HEK293T (cell line): ENCODE data around the gene USF1.

ENCODE experiments used
- CTCF ChIA-PET: fragments of 350-600 bp; formaldehyde crosslinking; extraction: SDS; loops from one replicate; lab custom pipeline; 2021; ENCODE audit warnings: antibody characterized with exemption, inconsistent platforms; lab: Yijun Ruan, JAX
- POLR2A ChIA-PET: fragments of 350-600 bp; formaldehyde crosslinking; extraction: SDS; loops from one replicate; lab custom pipeline; 2020; ENCODE audit warnings: antibody characterized with exemption, inconsistent platforms; lab: Yijun Ruan, JAX
- DNase-seq: peaks from one replicate; pipeline ENCODE4 v3.0.0; 2012; ENCODE audit warnings: mixed read lengths; ENCODE audit errors: extremely low spot score
- ARNT ChIP-seq: fragments of 450-650 bp; IDR thresholded peaks from 2 replicates; pipeline ENCODE4 v1.6.1; 2017; ENCODE audit warnings: mild to moderate bottlenecking
- BHLHE40 ChIP-seq: fragments of 450-650 bp; IDR thresholded peaks from 2 replicates; pipeline ENCODE4 v1.6.1; 2016; ENCODE audit warnings: mild to moderate bottlenecking, moderate library complexity, borderline replicate concordance
- CTBP1 ChIP-seq: fragments of 450-650 bp; IDR thresholded peaks from 2 replicates; pipeline ENCODE4 v1.6.1; 2016; ENCODE audit warnings: borderline replicate concordance
- ELF4 ChIP-seq: fragments of 450-650 bp; IDR thresholded peaks from 2 replicates; pipeline ENCODE4 v1.6.1; 2017; ENCODE audit warnings: antibody characterized with exemption
- FOXA1 ChIP-seq: fragments of 450-650 bp; IDR thresholded peaks from 2 replicates; pipeline ENCODE4 v1.6.1; 2016; ENCODE audit warnings: mild to moderate bottlenecking
- FOXK2 ChIP-seq: fragments of 450-650 bp; IDR thresholded peaks from 2 replicates; pipeline ENCODE4 v1.6.1; 2016; ENCODE audit warnings: mild to moderate bottlenecking
- FOXM1 ChIP-seq: fragments of 450-650 bp; IDR thresholded peaks from 2 replicates; pipeline ENCODE4 v1.6.1; 2017; ENCODE audit warnings: mild to moderate bottlenecking, borderline replicate concordance
- HDGF ChIP-seq: fragments of 450-650 bp; IDR thresholded peaks from 2 replicates; pipeline ENCODE4 v1.6.1; 2017; ENCODE audit warnings: antibody characterized with exemption, borderline replicate concordance
- L3MBTL2 ChIP-seq: fragments of 450-650 bp; conservative IDR thresholded peaks from 2 replicates; pipeline ENCODE4 v1.6.1; 2016; ENCODE audit warnings: mild to moderate bottlenecking
- LEF1 ChIP-seq: fragments of 450-650 bp; IDR thresholded peaks from 2 replicates; pipeline ENCODE4 v1.6.1; 2017; ENCODE audit warnings: mild to moderate bottlenecking, borderline replicate concordance
- NFRKB ChIP-seq: fragments of 450-650 bp; IDR thresholded peaks from 2 replicates; pipeline ENCODE4 v1.6.1; 2016; ENCODE audit warnings: mild to moderate bottlenecking, moderate library complexity
- SP1 ChIP-seq: fragments of 450-650 bp; IDR thresholded peaks from 2 replicates; pipeline ENCODE4 v1.6.1; 2017
- SUZ12 ChIP-seq: fragments of 450-650 bp; IDR thresholded peaks from 2 replicates; pipeline ENCODE4 v1.6.1; 2016; ENCODE audit warnings: mild to moderate bottlenecking
- TARDBP ChIP-seq: fragments of 450-650 bp; IDR thresholded peaks from 2 replicates; pipeline ENCODE4 v1.6.1; 2016
- ZNF384 ChIP-seq: fragments of 450-650 bp; IDR thresholded peaks from 2 replicates; pipeline ENCODE4 v1.6.1; 2016
- TF ChIP-seq, protein P1 (sequence below): fragments of 450-650 bp; IDR thresholded peaks from 2 replicates; pipeline ENCODE4 v1.6.1; 2016

Gene USF1

DNA sequence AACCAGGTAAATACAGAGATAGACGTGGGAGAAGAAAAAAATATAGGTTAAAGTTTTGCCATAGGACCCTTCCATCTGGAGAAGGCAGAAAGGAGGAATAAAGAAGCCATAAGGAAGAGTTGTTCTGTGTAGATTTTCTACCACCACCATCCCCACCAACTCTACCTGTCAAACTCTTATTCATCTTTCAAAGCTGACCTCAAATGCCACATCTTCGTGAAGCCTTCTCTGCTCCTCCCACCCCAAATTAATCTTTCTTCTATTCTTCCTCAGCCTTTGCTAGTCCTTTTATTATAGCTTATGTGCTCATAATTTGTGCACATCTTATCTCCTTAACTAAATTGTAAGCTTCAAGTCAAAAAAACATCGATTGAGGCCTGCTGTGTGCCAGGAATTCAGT is 44.8 kb upstream of the USF1 start:
- TF ChIP-seq ZNF384 = no peak
- TF ChIP-seq ARNT = no peak
- TF ChIP-seq ELF4 = no peak
- no peak for TF ChIP-seq FOXK2
- no peak for TF ChIP-seq SP1
- no peak for TF ChIP-seq FOXA1
- no peak for TF ChIP-seq FOXM1
- TF ChIP-seq HDGF = no peak
- no peak for TF ChIP-seq LEF1
- no peak for TF ChIP-seq TARDBP
- TF ChIP-seq L3MBTL2 = no peak
- TF ChIP-seq, protein P1, sequence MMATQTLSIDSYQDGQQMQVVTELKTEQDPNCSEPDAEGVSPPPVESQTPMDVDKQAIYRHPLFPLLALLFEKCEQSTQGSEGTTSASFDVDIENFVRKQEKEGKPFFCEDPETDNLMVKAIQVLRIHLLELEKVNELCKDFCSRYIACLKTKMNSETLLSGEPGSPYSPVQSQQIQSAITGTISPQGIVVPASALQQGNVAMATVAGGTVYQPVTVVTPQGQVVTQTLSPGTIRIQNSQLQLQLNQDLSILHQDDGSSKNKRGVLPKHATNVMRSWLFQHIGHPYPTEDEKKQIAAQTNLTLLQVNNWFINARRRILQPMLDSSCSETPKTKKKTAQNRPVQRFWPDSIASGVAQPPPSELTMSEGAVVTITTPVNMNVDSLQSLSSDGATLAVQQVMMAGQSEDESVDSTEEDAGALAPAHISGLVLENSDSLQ = no peak
- TF ChIP-seq NFRKB = no peak
- no peak for TF ChIP-seq SUZ12
- POLR2A ChIA-PET = no interaction called here
- CTCF ChIA-PET = no interaction called here
- DNase-seq = no peak

DNA sequence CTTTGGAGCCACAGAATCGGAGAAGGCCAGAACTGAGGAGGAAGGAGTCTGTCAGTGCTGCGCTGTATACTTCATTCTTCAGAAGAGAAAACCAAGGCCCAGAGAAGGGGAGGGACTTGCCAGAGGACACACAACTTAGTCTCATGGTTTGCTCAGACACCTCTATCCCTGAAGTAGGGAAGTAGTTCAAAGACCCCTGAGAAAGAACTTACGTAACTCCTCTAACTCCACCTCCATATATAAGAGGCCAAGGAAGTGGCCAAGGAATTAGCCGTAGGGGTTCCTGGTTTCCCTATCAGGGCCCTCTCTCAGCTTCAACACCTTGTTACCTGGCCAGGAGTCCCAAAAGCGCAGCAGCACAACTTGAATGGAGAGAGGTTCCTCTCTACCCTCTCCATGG is 44.2 kb upstream of the USF1 start:
- CTCF ChIA-PET = interaction anchor here (0.6 kb wide), 1 partner anchor 19 kb away, joined by 5 read pairs; no protein-coding TSS in a partner anchor
- DNase-seq = no peak
- TF ChIP-seq, protein P1 = no peak
- no peak for TF ChIP-seq ARNT
- TF ChIP-seq L3MBTL2 = no peak
- TF ChIP-seq FOXK2 = no peak
- TF ChIP-seq BHLHE40 = no peak
- no peak for TF ChIP-seq SP1
- no peak for TF ChIP-seq FOXA1
- no peak for TF ChIP-seq ELF4
- TF ChIP-seq CTBP1 = no peak
- no peak for TF ChIP-seq FOXM1
- no peak for TF ChIP-seq TARDBP
- no peak for TF ChIP-seq NFRKB
- no peak for TF ChIP-seq HDGF
- no peak for TF ChIP-seq SUZ12
- no peak for TF ChIP-seq LEF1
- POLR2A ChIA-PET = no interaction called here

DNA sequence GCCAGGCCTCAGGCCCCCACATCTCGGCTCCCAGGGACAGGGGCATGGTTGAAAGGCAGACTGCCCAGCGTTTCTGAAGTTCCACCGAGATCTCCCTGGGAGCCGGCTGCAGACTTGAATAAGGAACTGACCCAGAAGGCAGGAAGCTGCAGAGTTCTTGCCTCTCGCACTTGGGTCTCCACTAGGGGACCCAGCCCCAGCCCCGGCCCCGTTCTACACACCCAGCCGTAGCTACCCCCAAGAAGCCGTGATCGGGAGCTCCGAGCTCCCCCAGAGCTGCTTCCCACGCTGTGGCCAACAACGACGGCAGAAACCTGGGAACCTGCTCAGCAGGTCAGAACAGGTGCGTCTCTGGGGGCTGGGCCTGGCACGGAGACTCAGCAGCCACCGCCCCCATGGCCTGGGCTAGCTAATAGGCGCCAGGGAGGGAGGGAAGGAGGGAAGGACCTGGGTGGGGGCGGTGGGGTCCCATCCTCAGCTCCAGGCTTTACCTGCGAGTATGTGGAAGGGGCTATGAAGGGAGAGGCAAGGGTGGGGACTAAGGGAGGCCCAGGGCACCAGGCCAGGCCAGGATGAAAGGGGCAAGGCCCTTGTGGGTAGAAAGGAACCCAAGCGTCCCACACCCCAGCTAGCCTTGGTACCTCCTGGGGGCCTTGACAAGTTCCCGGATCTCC is 43.6 kb upstream of the USF1 start, which contains the start of gene NECTIN4:
NECTIN4 (minus strand) TSS at position 308 of the 674 bp plus-strand sequence; CDS start at position 46, 262 bp downstream.
- ChIA-PET CTCF (interaction anchor here (0.6 kb wide), 1 partner anchor 19 kb away, joined by 5 read pairs; no protein-coding TSS in a partner anchor), POLR2A (interaction anchor here (1.1 kb wide), 1 partner anchor 43 kb away, joined by 3 read pairs; the partner anchor contains the start of gene USF1)
- no peak for TF ChIP-seq SP1
- TF ChIP-seq LEF1 = no peak
- TF ChIP-seq L3MBTL2 = no peak
- no peak for TF ChIP-seq BHLHE40
- no peak for TF ChIP-seq FOXM1
- TF ChIP-seq NFRKB = no peak
- TF ChIP-seq HDGF = no peak
- no peak for TF ChIP-seq SUZ12
- TF ChIP-seq CTBP1 = no peak
- DNase-seq = no peak

DNA sequence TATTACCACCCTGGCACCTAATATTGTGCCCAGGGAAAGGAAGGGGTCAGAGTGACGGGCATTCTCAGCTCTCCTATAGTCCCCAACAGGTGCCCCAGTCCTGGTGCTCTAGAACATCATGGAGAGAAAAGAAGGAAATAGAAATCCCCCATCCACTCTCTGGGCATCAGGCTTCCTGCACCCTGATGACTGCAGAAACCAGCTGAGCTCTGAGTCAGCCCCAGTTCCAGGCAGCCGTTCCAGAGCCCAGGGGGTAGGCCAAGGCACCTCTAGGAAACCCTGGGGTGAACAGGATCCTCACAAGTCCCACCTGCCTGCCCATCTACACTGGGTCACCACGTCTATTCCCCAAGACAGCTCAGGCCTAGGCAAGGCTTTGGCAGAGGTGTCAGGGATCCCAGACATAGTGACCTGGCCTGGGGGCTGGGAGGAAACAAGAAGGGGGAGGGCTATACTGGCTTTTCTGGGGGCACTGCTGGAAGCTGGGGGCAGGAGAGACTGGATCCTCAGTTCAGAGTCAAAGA is 42.9 kb upstream of the USF1 start:
- DNase-seq = no peak
- POLR2A ChIA-PET = interaction anchor here (1.1 kb wide), 1 partner anchor 43 kb away, joined by 3 read pairs; the partner anchor contains the start of gene USF1
- TF ChIP-seq ARNT (no peak), NFRKB (no peak), LEF1 (no peak), BHLHE40 (no peak), SP1 (no peak), HDGF (no peak), TARDBP (no peak), SUZ12 (no peak), FOXM1 (no peak), FOXK2 (no peak)
- TF ChIP-seq, protein P1 = no peak
- CTCF ChIA-PET = no interaction called here

DNA sequence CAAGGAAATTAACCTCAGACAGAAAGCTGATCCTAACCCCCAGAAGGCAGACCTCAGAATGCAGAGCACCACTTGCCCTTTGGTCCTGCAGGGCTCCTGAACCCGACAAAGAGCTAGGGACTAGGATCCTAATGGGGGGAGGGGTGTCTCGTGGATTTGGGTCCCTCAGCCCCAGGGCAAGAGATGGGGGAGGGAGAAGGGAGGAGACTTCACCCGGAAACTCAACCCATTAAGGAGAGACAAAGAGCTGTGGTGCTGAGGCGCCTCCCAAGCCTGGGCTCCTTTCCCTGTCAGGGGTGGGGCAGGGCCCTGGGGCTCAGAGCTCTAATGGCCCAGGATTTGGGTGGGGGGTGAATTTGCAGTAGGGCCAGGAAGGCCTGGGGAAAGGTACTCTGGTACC is 40.7 kb upstream of the USF1 start:
- CTCF ChIA-PET = interaction anchor here (0.8 to 0.9 kb wide), 2 partner anchors 11 to 89 kb away, joined by 3 to 7 read pairs; no protein-coding TSS in a partner anchor
- POLR2A ChIA-PET = no interaction called here
- no peak for TF ChIP-seq L3MBTL2
- no peak for TF ChIP-seq HDGF
- no peak for TF ChIP-seq CTBP1
- TF ChIP-seq ARNT = no peak
- TF ChIP-seq SUZ12 = no peak
- no peak for TF ChIP-seq FOXK2
- no peak for TF ChIP-seq FOXA1
- TF ChIP-seq ELF4 = no peak
- DNase-seq = no peak
